HepG2 (cell line): ENCODE data around the gene KRTAP12-2.

Experiments used
- ARHGAP35 ChIP-seq: sonication (generic); formaldehyde crosslinking; IDR thresholded peaks from 2 replicates; pipeline ENCODE4 v1.9.0; 2022; ENCODE audit warnings: mild to moderate bottlenecking, inconsistent platforms, moderate library complexity, missing genetic modification reagents, borderline replicate concordance
- NPAS2 ChIP-seq: sonication (generic); formaldehyde crosslinking; IDR thresholded peaks from 2 replicates; pipeline ENCODE4 v1.8.0; 2022; ENCODE audit warnings: mild to moderate bottlenecking, missing genetic modification reagents, borderline replicate concordance
- RFX5 ChIP-seq: IDR thresholded peaks from 2 replicates; pipeline ENCODE4 v1.6.1; 2011; ENCODE audit warnings: low read depth, low read length, improper control_type of control experiment
- SIN3A ChIP-seq: IDR thresholded peaks from 2 replicates; pipeline ENCODE4 v1.6.1; 2011; ENCODE audit warnings: low read depth, mild to moderate bottlenecking, control low read depth, low read length, borderline replicate concordance
- U2AF2 ChIP-seq: fragments of 200-400 bp; formaldehyde crosslinking; IDR thresholded peaks from 2 replicates; pipeline ENCODE4 v1.6.1; 2017; ENCODE audit warnings: low read depth, mild to moderate bottlenecking, low read length
- ZNF24 ChIP-seq: fragments of 450-650 bp; IDR thresholded peaks from 2 replicates; pipeline ENCODE4 v1.6.1; 2017; ENCODE audit warnings: antibody characterized with exemption, mild to moderate bottlenecking
- ZSCAN25 ChIP-seq: sonication (generic); formaldehyde crosslinking; IDR thresholded peaks from 2 replicates; pipeline ENCODE4 v1.8.0; 2022; ENCODE audit warnings: mild to moderate bottlenecking, missing genetic modification reagents
- TF ChIP-seq, protein P1 (sequence below): sonication (generic); formaldehyde crosslinking; IDR thresholded peaks from 2 replicates; pipeline ENCODE4 v1.5.0; 2020; ENCODE audit warnings: mild to moderate bottlenecking, missing genetic modification reagents, moderate library complexity
- TF ChIP-seq, protein P2 (sequence below): sonication (generic); formaldehyde crosslinking; IDR thresholded peaks from 2 replicates; pipeline ENCODE4 v1.8.1; 2022; ENCODE audit warnings: low read depth, mild to moderate bottlenecking, missing genetic modification reagents

DNA sequence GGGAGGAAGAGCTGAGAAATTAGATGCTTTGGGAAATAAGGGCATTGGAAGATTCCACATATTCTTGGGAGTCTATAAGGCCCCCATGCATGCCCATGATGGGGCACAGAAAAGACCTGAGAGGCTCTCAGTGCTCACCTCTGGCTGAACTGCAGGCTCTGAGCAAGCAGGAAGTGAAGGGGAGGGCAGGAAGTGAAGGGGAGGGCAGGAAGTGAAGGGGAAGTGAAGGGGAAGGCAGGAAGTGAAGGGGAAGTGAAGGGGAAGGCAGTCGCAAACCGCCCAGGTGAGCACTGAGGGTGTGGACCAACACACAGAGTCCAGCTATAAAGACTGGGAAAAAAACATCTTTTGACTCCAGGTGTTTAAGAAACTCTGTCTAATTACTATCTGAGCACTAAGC, 36.3 kb downstream of the KRTAP12-2 start:
- no peak for TF ChIP-seq ZSCAN25 (CRISPR knock-in tag)
- no peak for TF ChIP-seq U2AF2
- TF ChIP-seq, protein P1, sequence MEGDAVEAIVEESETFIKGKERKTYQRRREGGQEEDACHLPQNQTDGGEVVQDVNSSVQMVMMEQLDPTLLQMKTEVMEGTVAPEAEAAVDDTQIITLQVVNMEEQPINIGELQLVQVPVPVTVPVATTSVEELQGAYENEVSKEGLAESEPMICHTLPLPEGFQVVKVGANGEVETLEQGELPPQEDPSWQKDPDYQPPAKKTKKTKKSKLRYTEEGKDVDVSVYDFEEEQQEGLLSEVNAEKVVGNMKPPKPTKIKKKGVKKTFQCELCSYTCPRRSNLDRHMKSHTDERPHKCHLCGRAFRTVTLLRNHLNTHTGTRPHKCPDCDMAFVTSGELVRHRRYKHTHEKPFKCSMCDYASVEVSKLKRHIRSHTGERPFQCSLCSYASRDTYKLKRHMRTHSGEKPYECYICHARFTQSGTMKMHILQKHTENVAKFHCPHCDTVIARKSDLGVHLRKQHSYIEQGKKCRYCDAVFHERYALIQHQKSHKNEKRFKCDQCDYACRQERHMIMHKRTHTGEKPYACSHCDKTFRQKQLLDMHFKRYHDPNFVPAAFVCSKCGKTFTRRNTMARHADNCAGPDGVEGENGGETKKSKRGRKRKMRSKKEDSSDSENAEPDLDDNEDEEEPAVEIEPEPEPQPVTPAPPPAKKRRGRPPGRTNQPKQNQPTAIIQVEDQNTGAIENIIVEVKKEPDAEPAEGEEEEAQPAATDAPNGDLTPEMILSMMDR, result no peak
- TF ChIP-seq RFX5, result no peak
- TF ChIP-seq ZNF24, result no peak
- TF ChIP-seq, protein P2, sequence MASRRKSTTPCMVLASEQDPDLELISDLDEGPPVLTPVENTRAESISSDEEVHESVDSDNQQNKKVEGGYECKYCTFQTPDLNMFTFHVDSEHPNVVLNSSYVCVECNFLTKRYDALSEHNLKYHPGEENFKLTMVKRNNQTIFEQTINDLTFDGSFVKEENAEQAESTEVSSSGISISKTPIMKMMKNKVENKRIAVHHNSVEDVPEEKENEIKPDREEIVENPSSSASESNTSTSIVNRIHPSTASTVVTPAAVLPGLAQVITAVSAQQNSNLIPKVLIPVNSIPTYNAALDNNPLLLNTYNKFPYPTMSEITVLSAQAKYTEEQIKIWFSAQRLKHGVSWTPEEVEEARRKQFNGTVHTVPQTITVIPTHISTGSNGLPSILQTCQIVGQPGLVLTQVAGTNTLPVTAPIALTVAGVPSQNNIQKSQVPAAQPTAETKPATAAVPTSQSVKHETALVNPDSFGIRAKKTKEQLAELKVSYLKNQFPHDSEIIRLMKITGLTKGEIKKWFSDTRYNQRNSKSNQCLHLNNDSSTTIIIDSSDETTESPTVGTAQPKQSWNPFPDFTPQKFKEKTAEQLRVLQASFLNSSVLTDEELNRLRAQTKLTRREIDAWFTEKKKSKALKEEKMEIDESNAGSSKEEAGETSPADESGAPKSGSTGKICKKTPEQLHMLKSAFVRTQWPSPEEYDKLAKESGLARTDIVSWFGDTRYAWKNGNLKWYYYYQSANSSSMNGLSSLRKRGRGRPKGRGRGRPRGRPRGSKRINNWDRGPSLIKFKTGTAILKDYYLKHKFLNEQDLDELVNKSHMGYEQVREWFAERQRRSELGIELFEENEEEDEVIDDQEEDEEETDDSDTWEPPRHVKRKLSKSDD, result no peak
- no peak for TF ChIP-seq SIN3A
- no peak for TF ChIP-seq ARHGAP35 (CRISPR knock-in tag)
- TF ChIP-seq NPAS2 (CRISPR knock-in tag), result no peak
